ENCODE results near the gene CNTN6.

DNA sequence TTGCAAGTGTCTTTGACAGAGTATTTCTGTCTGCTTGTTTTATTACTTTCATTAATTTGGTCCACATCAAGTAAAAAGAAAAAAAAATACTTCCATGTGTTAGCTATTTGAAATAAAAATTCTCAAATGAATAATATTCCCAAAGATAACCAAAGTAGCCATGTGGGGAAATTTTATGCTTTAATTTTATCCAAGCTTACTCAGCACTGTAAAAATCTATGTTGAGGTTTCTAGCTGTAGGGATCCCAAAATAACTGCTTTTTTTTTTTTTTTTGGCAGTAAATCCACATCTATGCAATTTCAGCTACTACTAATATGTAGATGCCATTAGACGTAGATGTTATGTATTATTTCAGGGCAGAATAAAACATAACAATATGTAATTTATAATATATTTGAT is 35.4 kb upstream of the CNTN6 start:
- TF ChIP-seq, protein P1, sequence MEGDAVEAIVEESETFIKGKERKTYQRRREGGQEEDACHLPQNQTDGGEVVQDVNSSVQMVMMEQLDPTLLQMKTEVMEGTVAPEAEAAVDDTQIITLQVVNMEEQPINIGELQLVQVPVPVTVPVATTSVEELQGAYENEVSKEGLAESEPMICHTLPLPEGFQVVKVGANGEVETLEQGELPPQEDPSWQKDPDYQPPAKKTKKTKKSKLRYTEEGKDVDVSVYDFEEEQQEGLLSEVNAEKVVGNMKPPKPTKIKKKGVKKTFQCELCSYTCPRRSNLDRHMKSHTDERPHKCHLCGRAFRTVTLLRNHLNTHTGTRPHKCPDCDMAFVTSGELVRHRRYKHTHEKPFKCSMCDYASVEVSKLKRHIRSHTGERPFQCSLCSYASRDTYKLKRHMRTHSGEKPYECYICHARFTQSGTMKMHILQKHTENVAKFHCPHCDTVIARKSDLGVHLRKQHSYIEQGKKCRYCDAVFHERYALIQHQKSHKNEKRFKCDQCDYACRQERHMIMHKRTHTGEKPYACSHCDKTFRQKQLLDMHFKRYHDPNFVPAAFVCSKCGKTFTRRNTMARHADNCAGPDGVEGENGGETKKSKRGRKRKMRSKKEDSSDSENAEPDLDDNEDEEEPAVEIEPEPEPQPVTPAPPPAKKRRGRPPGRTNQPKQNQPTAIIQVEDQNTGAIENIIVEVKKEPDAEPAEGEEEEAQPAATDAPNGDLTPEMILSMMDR (IDR thresholded peaks at IDR 0.05): no peak
- no peak for TF ChIP-seq POLR2A (IDR thresholded peaks at IDR 0.05)

Measured in body of pancreas (tissue), 4 donors.